Measurements from ENCODE around the gene MZB1.

GRCh38 chr5:139422307-139422893, 32.7 kb upstream of the MZB1 start:
- peak; percentile 84 to 93 for TF ChIP-seq CTCF (conservative IDR thresholded peaks at IDR 0.05 in 1 of 2, IDR thresholded peaks at IDR 0.05 in 1 of 2; ENCODE audit: low read depth in 1 of 2, low read length in 2 of 2)
- TF ChIP-seq EZH2 (IDR thresholded peaks at IDR 0.05; ENCODE audit: low read length, missing control alignments), result no peak

All from fibroblast of lung (primary cell).